HEK293 (cell line): ENCODE measurements around the gene XPR1.

Experiments
- CTCF ChIA-PET: fragments of 350-600 bp; formaldehyde crosslinking; extraction: SDS; loops from one replicate; lab custom pipeline; 2021; ENCODE audit warnings: antibody characterized with exemption; lab: Yijun Ruan, JAX
- POLR2A ChIA-PET: fragments of 300-600 bp; formaldehyde crosslinking; extraction: SDS; loops from one replicate; lab custom pipeline; 2020; ENCODE audit warnings: antibody characterized with exemption, inconsistent platforms; lab: Yijun Ruan, JAX
- H3K27ac ChIP-seq: fragments of 200-500 bp; sonication (Bioruptor generic); 2 replicates; pipeline ENCODE4 v1.5.1; 2014; ENCODE audit warnings: low read depth, low read length, control low read depth, inconsistent platforms; ENCODE audit errors: extremely low read depth
- H3K36me3 ChIP-seq, 2 experiments: fragments of 200-500 bp in 1 of 2; sonication (Bioruptor generic) in 1 of 2; 1 replicate in 1 of 2; 2 replicates in 1 of 2; pipeline ENCODE4 v1.5.1; 2014 to 2017; ENCODE audit warnings: inconsistent platforms in 2 of 2, low read length in 2 of 2; ENCODE audit not compliant: control insufficient read depth in 2 of 2, insufficient read depth in 1 of 2
- H3K4me1 ChIP-seq: fragments of 200-500 bp; sonication (Bioruptor generic); 2 replicates; pipeline ENCODE4 v1.5.1; 2014; ENCODE audit warnings: mild to moderate bottlenecking, low read length, inconsistent platforms; ENCODE audit not compliant: control insufficient read depth, insufficient read depth
- H3K4me3 ChIP-seq: 2 replicates; pipeline ENCODE4 v1.5.1; 2011; ENCODE audit warnings: low read depth, mild to moderate bottlenecking, control low read depth, low read length, moderate library complexity
- H3K9me3 ChIP-seq: fragments of 200-500 bp; sonication (Bioruptor generic); 2 replicates; pipeline ENCODE4 v1.5.1; 2014; ENCODE audit warnings: low read depth, low read length, inconsistent platforms; ENCODE audit not compliant: control insufficient read depth, insufficient read depth
- AEBP2 ChIP-seq: fragments of 450-650 bp; formaldehyde crosslinking; IDR thresholded peaks from 2 replicates; pipeline ENCODE4 v1.5.1; 2016; ENCODE audit warnings: missing biosample characterization, missing genetic modification characterization, borderline replicate concordance
- HOXA7 ChIP-seq: sonication (generic); formaldehyde crosslinking; IDR thresholded peaks from 2 replicates; pipeline ENCODE4 v1.8.1; 2022; ENCODE audit warnings: missing genetic modification reagents, borderline replicate concordance
- KLF9 ChIP-seq: fragments of 450-650 bp; formaldehyde crosslinking; IDR thresholded peaks from 2 replicates; pipeline ENCODE4 v1.5.1; 2016; ENCODE audit warnings: missing biosample characterization, missing genetic modification characterization, low read depth
- PRDM4 ChIP-seq: fragments of 450-650 bp; formaldehyde crosslinking; IDR thresholded peaks from 2 replicates; pipeline ENCODE4 v1.5.1; 2017; ENCODE audit warnings: missing biosample characterization, missing genetic modification characterization
- TRIM28 ChIP-seq: IDR thresholded peaks from 2 replicates; pipeline ENCODE4 v1.6.1; 2011; ENCODE audit warnings: low read length, control low read depth, borderline replicate concordance
- YY2 ChIP-seq: fragments of 450-650 bp; formaldehyde crosslinking; IDR thresholded peaks from 2 replicates; pipeline ENCODE4 v1.5.1; 2016; ENCODE audit warnings: missing biosample characterization, missing genetic modification characterization
- ZBTB48 ChIP-seq: fragments of 450-650 bp; formaldehyde crosslinking; IDR thresholded peaks from 2 replicates; pipeline ENCODE4 v1.5.1; 2016; ENCODE audit warnings: missing biosample characterization, missing genetic modification characterization
- ZFP37 ChIP-seq: fragments of 450-650 bp; formaldehyde crosslinking; IDR thresholded peaks from 2 replicates; pipeline ENCODE4 v1.5.1; 2016; ENCODE audit warnings: missing biosample characterization, missing genetic modification characterization
- ZFP69B ChIP-seq: fragments of 450-650 bp; formaldehyde crosslinking; IDR thresholded peaks from 2 replicates; pipeline ENCODE4 v1.5.1; 2016; ENCODE audit warnings: missing biosample characterization, missing genetic modification characterization
- ZNF138 ChIP-seq: fragments of 450-650 bp; formaldehyde crosslinking; IDR thresholded peaks from 2 replicates; pipeline ENCODE4 v1.5.1; 2016; ENCODE audit warnings: missing biosample characterization, missing genetic modification characterization, borderline replicate concordance
- ZNF174 ChIP-seq: fragments of 450-650 bp; formaldehyde crosslinking; IDR thresholded peaks from 2 replicates; pipeline ENCODE4 v1.5.0; 2017; ENCODE audit warnings: missing biosample characterization, mild to moderate bottlenecking, missing genetic modification characterization
- ZNF280C ChIP-seq: fragments of 450-650 bp; formaldehyde crosslinking; IDR thresholded peaks from 2 replicates; pipeline ENCODE4 v1.5.1; 2016; ENCODE audit warnings: missing biosample characterization, missing genetic modification characterization
- ZNF341 ChIP-seq: fragments of 450-650 bp; formaldehyde crosslinking; IDR thresholded peaks from 2 replicates; pipeline ENCODE4; 2016; ENCODE audit warnings: low read depth, missing biosample characterization, missing genetic modification characterization
- ZNF416 ChIP-seq: fragments of 450-650 bp; formaldehyde crosslinking; IDR thresholded peaks from 2 replicates; pipeline ENCODE4 v1.5.1; 2016; ENCODE audit warnings: missing biosample characterization, missing genetic modification characterization
- ZNF449 ChIP-seq: fragments of 450-650 bp; formaldehyde crosslinking; IDR thresholded peaks from 2 replicates; pipeline ENCODE4 v1.5.1; 2017; ENCODE audit warnings: missing biosample characterization, mild to moderate bottlenecking, missing genetic modification characterization, moderate library complexity
- ZNF488 ChIP-seq: fragments of 450-650 bp; formaldehyde crosslinking; IDR thresholded peaks from 2 replicates; pipeline ENCODE4 v1.5.1; 2016; ENCODE audit warnings: missing biosample characterization, missing genetic modification characterization
- ZNF623 ChIP-seq: fragments of 450-650 bp; formaldehyde crosslinking; IDR thresholded peaks from 2 replicates; pipeline ENCODE4 v1.5.1; 2016; ENCODE audit warnings: missing biosample characterization, missing genetic modification characterization
- ZNF747 ChIP-seq: fragments of 450-650 bp; formaldehyde crosslinking; IDR thresholded peaks from 2 replicates; pipeline ENCODE4 v1.5.1; 2016; ENCODE audit warnings: missing biosample characterization, missing genetic modification characterization

XPR1 gene

GRCh38 chr1:180937012-180937372 is 305.2 kb downstream of the XPR1 start (continued):
- TF ChIP-seq ZNF280C (tag by site-specific recombination) = no peak

- ChIA-PET POLR2A (interaction anchor here (0.6 kb wide), 1 partner anchor 1860 kb away, joined by 4 read pairs; no protein-coding TSS in a partner anchor), CTCF (no interaction called here)
- no peaks in the 10 kb centered on the region for H3K9me3 ChIP-seq
- H3K27ac ChIP-seq = no peak overlapping the region
- H3K36me3 ChIP-seq = no peaks in the 10 kb centered on the region
- no peaks in the 10 kb centered on the region for H3K4me1 ChIP-seq
- no peak overlapping the region for H3K4me3 ChIP-seq
- TF ChIP-seq ZNF623 (tag by site-specific recombination) (no peak), YY2 (tag by site-specific recombination) (no peak), ZNF416 (tag by site-specific recombination) (no peak), ZNF488 (tag by site-specific recombination) (no peak), HOXA7 (no peak), ZFP69B (tag by site-specific recombination) (no peak), ZFP37 (no peak), ZNF747 (tag by site-specific recombination) (no peak), AEBP2 (tag by site-specific recombination) (no peak), ZNF449 (tag by site-specific recombination) (no peak), TRIM28 (no peak), PRDM4 (tag by site-specific recombination) (no peak), ZNF341 (no peak), ZNF138 (tag by site-specific recombination) (no peak), ZNF174 (no peak), KLF9 (tag by site-specific recombination) (no peak), ZBTB48 (tag by site-specific recombination) (no peak)
These were observed 305.9 kb downstream of the XPR1 start for GRCh38 chr1:180937624-180938225.
